Trophoblast cell (in vitro differentiated cells and primary cell): Measurements from ENCODE around the gene MANEAL.
"Not testable (repeated sequence)": the region's sequence is repeated elsewhere in the genome, so short reads cannot be mapped to it uniquely, and the experiment has no call there.

Source experiments
- DNase-seq, 2 donors: peaks; one replicate each; pipeline ENCODE4 v3.0.0-alpha.2; 2016
- H2AFZ ChIP-seq: 2 replicates; pipeline ENCODE4 v1.6.1; 2013; ENCODE audit warnings: low read length, moderate library complexity, mild to moderate bottlenecking; ENCODE audit not compliant: insufficient read depth, poor library complexity
- H2AK5ac ChIP-seq: 2 replicates; pipeline ENCODE4 v1.6.1; 2013; ENCODE audit warnings: mild to moderate bottlenecking, low read length
- H2BK120ac ChIP-seq: 2 replicates; pipeline ENCODE4 v1.6.1; 2013; ENCODE audit warnings: low read length, mild to moderate bottlenecking, moderate library complexity; ENCODE audit not compliant: insufficient read depth, poor library complexity
- H2BK12ac ChIP-seq: 2 replicates; pipeline ENCODE4 v1.6.1; 2013; ENCODE audit warnings: mild to moderate bottlenecking, low read length, moderate library complexity
- H2BK5ac ChIP-seq: 2 replicates; pipeline ENCODE4 v1.6.1; 2013; ENCODE audit warnings: low read length, low read depth, moderate library complexity, mild to moderate bottlenecking; ENCODE audit not compliant: poor library complexity
- H3K14ac ChIP-seq: 2 replicates; pipeline ENCODE4 v1.6.1; 2013; ENCODE audit warnings: mild to moderate bottlenecking, low read length
- H3K18ac ChIP-seq: 2 replicates; pipeline ENCODE4 v1.6.1; 2013; ENCODE audit warnings: mild to moderate bottlenecking, low read length
- H3K23ac ChIP-seq: 2 replicates; pipeline ENCODE4 v1.6.1; 2013; ENCODE audit warnings: low read length
- H3K27ac ChIP-seq: 2 replicates; pipeline ENCODE4 v1.5.1; 2013; ENCODE audit warnings: low read depth, mild to moderate bottlenecking, inconsistent platforms, low read length, moderate library complexity
- H3K27me3 ChIP-seq: 2 replicates; pipeline ENCODE4 v1.6.1; 2013; ENCODE audit warnings: inconsistent platforms, mild to moderate bottlenecking, low read length, moderate library complexity; ENCODE audit not compliant: insufficient read depth
- H3K36me3 ChIP-seq, 2 experiments: 1 replicate in 1 of 2; 2 replicates in 1 of 2; pipeline ENCODE4 v1.6.1; 2013; ENCODE audit warnings: low read length in 2 of 2, mild to moderate bottlenecking in 2 of 2, moderate library complexity in 1 of 2; ENCODE audit not compliant: insufficient read depth in 2 of 2, control insufficient read depth in 1 of 2
- H3K4ac ChIP-seq: 2 replicates; pipeline ENCODE4 v1.6.1; 2013; ENCODE audit warnings: low read depth, mild to moderate bottlenecking, low read length, moderate library complexity
- H3K4me1 ChIP-seq, 2 experiments: 1 replicate in 1 of 2; 2 replicates in 1 of 2; pipeline ENCODE4 v1.6.1; 2013; ENCODE audit warnings: low read length in 2 of 2, mild to moderate bottlenecking in 2 of 2, moderate library complexity in 1 of 2; ENCODE audit not compliant: insufficient read depth in 2 of 2, control insufficient read depth in 1 of 2
- H3K4me2 ChIP-seq: 2 replicates; pipeline ENCODE4 v1.6.1; 2013; ENCODE audit warnings: inconsistent platforms, mild to moderate bottlenecking, low read length, moderate library complexity
- H3K4me3 ChIP-seq: 2 replicates; pipeline ENCODE4 v1.5.1; 2013; ENCODE audit warnings: mild to moderate bottlenecking, low read depth, low read length, inconsistent platforms
- H3K79me1 ChIP-seq: one replicate; pipeline ENCODE4 v1.6.1; 2013; ENCODE audit warnings: low read length
- H3K79me2 ChIP-seq: 2 replicates; pipeline ENCODE4 v1.6.1; 2013; ENCODE audit warnings: low read length, mild to moderate bottlenecking; ENCODE audit not compliant: control insufficient read depth, insufficient read depth, poor library complexity
- H3K9ac ChIP-seq: 2 replicates; pipeline ENCODE4 v1.6.1; 2013; ENCODE audit warnings: mild to moderate bottlenecking, low read length
- H3K9me3 ChIP-seq: 2 replicates; pipeline ENCODE4 v1.6.1; 2013; ENCODE audit warnings: low read depth, mild to moderate bottlenecking, control low read depth, inconsistent platforms, low read length; ENCODE audit not compliant: insufficient read depth
- H4K12ac ChIP-seq: 2 replicates; pipeline ENCODE4 v1.6.1; 2013; ENCODE audit warnings: low read depth, mild to moderate bottlenecking, low read length, moderate library complexity
- H4K8ac ChIP-seq: 2 replicates; pipeline ENCODE4 v1.6.1; 2013; ENCODE audit warnings: low read depth, mild to moderate bottlenecking, low read length, moderate library complexity
- H4K91ac ChIP-seq: one replicate; pipeline ENCODE4 v1.6.1; 2013; ENCODE audit warnings: low read depth, mild to moderate bottlenecking, low read length, moderate library complexity
- WGBS: extraction: QIAGEN DNeasy Blood & Tissue Kit; methylation state at CpG from one replicate; pipeline ENCODE4 v1.1.7; 2013; ENCODE audit warnings: missing lambda C conversion rate; ENCODE audit not compliant: insufficient read length, insufficient coverage; ENCODE audit errors: extremely low coverage; 5-methylcytosine and 5-hydroxymethylcytosine counted together

Gene MANEAL

DNA sequence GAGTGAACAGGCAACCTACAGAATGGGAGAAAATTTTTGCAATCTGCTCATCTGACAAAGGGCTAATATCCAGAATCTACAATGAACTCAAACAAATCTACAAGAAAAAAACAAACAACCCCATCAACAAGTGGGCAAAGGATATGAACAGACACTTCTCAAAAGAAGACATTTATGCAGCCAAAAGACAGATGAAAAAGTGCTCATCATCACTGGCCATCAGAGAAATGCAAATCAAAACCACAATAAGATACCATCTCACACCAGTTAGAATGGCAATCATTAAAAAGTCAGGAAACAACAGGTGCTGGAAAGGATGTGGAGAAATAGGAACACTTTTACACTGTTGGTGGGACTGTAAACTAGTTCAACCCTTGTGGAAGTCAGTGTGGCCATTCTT, 22.2 kb upstream of the MANEAL start:
- H2BK5ac ChIP-seq, H2AK5ac ChIP-seq, H4K8ac ChIP-seq, H3K4me1 ChIP-seq, H3K79me2 ChIP-seq, H3K79me1 ChIP-seq, H3K4me2 ChIP-seq, H4K91ac ChIP-seq, H3K4me3 ChIP-seq, H2AFZ ChIP-seq, H3K23ac ChIP-seq, H3K27ac ChIP-seq, H3K18ac ChIP-seq, H3K9ac ChIP-seq, DNase-seq, H4K12ac ChIP-seq, H2BK120ac ChIP-seq, H3K27me3 ChIP-seq, H2BK12ac ChIP-seq, H3K9me3 ChIP-seq, H3K4ac ChIP-seq, H3K14ac ChIP-seq, H3K36me3 ChIP-seq: not testable (repeated sequence)

DNA sequence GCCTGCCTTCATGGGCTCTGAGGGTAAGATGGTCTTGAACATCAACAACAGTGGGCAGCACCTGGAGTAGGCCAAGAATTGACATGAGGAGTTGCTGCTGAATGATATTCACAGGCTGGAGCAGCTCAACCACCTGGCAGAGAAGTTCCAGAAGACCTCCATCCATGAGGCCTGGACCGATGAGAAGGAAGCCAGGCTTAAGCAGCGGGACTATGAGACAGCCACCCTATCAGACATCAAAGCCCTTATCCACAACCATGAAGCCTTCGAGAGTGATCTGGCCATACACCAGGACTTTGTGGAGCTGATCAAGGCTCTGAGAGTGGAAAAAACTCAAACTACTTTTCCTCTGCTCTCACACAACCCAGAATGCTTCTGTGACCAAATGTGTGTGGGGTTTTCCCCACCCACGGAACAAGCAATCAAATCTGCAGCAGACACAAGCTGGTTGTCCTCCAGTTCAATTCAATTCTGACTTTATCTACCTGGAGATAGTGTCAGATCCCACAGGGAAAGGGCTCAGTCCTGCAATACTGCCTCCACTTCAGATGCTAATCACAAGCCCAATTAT, 16.6 kb upstream of the MANEAL start:
- no peaks in the 10 kb centered on the region for H3K79me2 ChIP-seq
- no peak overlapping the region for H2AK5ac ChIP-seq
- no peak for DNase-seq
- no peaks in the 10 kb centered on the region for H3K36me3 ChIP-seq
- WGBS: no CpG with 5 or more reads among the region's 4 CpGs
- H2BK120ac ChIP-seq: no peak overlapping the region
- no peak overlapping the region for H4K91ac ChIP-seq
- H2AFZ ChIP-seq: no peak overlapping the region
- H2BK12ac ChIP-seq: no peak overlapping the region
- H3K23ac ChIP-seq: peak overlapping the region; percentile 40
- H3K27ac ChIP-seq: no peak overlapping the region
- no peak overlapping the region for H3K18ac ChIP-seq
- no peak overlapping the region for H3K4ac ChIP-seq
- no peak overlapping the region for H3K4me2 ChIP-seq
- H3K27me3 ChIP-seq: no peaks in the 10 kb centered on the region
- H3K79me1 ChIP-seq: no peaks in the 10 kb centered on the region
- H3K9ac ChIP-seq: peak overlapping the region; percentile 5
- H3K9me3 ChIP-seq: peaks cover 12% of the 10 kb centered on the region
- H4K8ac ChIP-seq: no peak overlapping the region
- H4K12ac ChIP-seq: no peak overlapping the region
- H2BK5ac ChIP-seq: no peak overlapping the region
- H3K14ac ChIP-seq: no peak overlapping the region
- no peaks in the 10 kb centered on the region for H3K4me1 ChIP-seq
- H3K4me3 ChIP-seq: no peak overlapping the region

DNA sequence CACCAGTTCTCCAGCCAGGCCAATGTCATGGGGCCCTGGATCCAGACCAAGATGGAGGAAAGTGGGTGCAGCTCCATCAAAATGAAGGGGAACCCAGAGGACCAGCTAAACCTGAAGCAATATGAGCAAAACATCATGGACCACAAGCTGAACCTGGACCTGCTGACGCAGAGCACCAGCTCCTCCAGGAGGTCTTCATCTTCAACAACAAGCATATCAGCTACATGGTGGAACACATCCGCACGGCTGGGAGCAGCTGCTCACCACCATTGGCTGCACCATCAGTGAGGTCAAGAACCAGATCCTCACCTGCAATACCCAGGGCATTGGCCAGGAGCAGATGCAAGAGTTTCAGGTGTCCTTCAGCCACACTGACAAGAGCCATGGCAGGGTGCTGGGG, 15.0 kb upstream of the MANEAL start:
- no peak overlapping the region for H4K12ac ChIP-seq
- H2AFZ ChIP-seq: no peak overlapping the region
- H3K4me2 ChIP-seq: no peak overlapping the region
- no peak overlapping the region for H3K27ac ChIP-seq
- no peaks in the 10 kb centered on the region for H3K27me3 ChIP-seq
- DNase-seq: no peak
- no peaks in the 10 kb centered on the region for H3K4me1 ChIP-seq
- no peak overlapping the region for H2BK5ac ChIP-seq
- no peak overlapping the region for H2AK5ac ChIP-seq
- no peak overlapping the region for H4K91ac ChIP-seq
- WGBS: no CpG with 5 or more reads among the region's 3 CpGs
- no peaks in the 10 kb centered on the region for H3K79me1 ChIP-seq
- no peak overlapping the region for H3K14ac ChIP-seq
- H3K79me2 ChIP-seq: no peaks in the 10 kb centered on the region
- H2BK12ac ChIP-seq: no peak overlapping the region
- H3K4me3 ChIP-seq: no peak overlapping the region
- H3K23ac ChIP-seq: no peak overlapping the region
- H3K9me3 ChIP-seq: peaks cover 12% of the 10 kb centered on the region
- no peak overlapping the region for H3K18ac ChIP-seq
- H3K4ac ChIP-seq: no peak overlapping the region
- H4K8ac ChIP-seq: no peak overlapping the region
- H3K9ac ChIP-seq: no peak overlapping the region
- H3K36me3 ChIP-seq: no peaks in the 10 kb centered on the region
- H2BK120ac ChIP-seq: no peak overlapping the region

DNA sequence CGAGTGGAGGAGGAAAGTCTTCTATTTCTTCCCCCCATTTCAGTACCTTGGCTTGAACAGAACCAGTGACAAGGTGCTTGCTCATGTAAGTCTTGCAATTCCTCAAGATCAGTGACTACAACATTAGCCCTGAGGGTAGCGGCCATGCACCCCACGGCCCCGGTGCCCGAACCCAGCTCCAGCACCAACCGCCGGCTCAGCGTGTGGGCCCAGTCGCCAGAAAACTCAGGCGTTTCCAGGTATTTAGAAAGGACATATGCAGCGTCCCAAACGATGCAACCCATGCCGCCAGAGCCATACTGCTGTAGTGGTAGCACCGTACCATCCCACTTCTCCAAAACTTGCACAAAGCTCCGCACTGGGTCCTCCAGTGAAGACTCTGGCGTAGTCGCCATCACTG, 11.2 kb upstream of the MANEAL start:
- H4K91ac ChIP-seq: no peak overlapping the region
- no peaks in the 10 kb centered on the region for H3K79me2 ChIP-seq
- H4K8ac ChIP-seq: no peak overlapping the region
- no peak overlapping the region for H2BK5ac ChIP-seq
- H3K18ac ChIP-seq: no peak overlapping the region
- no peak overlapping the region for H3K14ac ChIP-seq
- H3K27ac ChIP-seq: no peak overlapping the region
- no peaks in the 10 kb centered on the region for H3K36me3 ChIP-seq
- H3K9me3 ChIP-seq: peaks cover 8% of the 10 kb centered on the region
- H3K4me2 ChIP-seq: no peak overlapping the region
- H3K27me3 ChIP-seq: no peaks in the 10 kb centered on the region
- H2BK12ac ChIP-seq: no peak overlapping the region
- no peaks in the 10 kb centered on the region for H3K79me1 ChIP-seq
- H2AFZ ChIP-seq: no peak overlapping the region
- H2BK120ac ChIP-seq: no peak overlapping the region
- WGBS: no CpG with 5 or more reads among the region's 17 CpGs
- H4K12ac ChIP-seq: no peak overlapping the region
- H3K4me3 ChIP-seq: no peak overlapping the region
- no peaks in the 10 kb centered on the region for H3K4me1 ChIP-seq
- H3K9ac ChIP-seq: no peak overlapping the region
- H3K4ac ChIP-seq: no peak overlapping the region
- no peak for DNase-seq
- H2AK5ac ChIP-seq: no peak overlapping the region
- no peak overlapping the region for H3K23ac ChIP-seq
